ENCODE results near the gene BRAT1.

- no peak for TF ChIP-seq POLR2A (IDR thresholded peaks at IDR 0.05)
- TF ChIP-seq CTCF (IDR thresholded peaks at IDR 0.05): no peak
Measured at GRCh38 chr7:2553108-2553507, 2.2 kb downstream of the BRAT1 start.
